Activated CD8-positive, alpha-beta memory T cell treated with anti-CD3 and anti-CD28 coated beads, Interleukin-2, amount 10 ng/mL, durations not matched to agents 7 days and 5 days (primary cell): ENCODE measurements around the gene GFOD1. TPM values are rescaled to one million over a fixed set of nuclear protein-coding genes. Genes with fewer than 3 reads are reported as not detected.

ENCODE experiments used
- ATAC-seq: fragments of 150-1000 bp; cut with Tn5 transposase; one replicate; pipeline ENCODE4 v1.10.0; 2021; ENCODE audit warnings: moderate library complexity
- CTCF ChIA-PET: fragments of 350-600 bp; sonication (Branson Sonifier 250); formaldehyde crosslinking; loops from one replicate; lab custom pipeline; 2021; ENCODE audit warnings: antibody characterized with exemption; lab: Charles Lee
- DNase-seq: peaks from one replicate; pipeline ENCODE4 v3.0.0-alpha.2; 2020
- H3K27ac Mint-ChIP-seq: one replicate; pipeline ENCODE4 v1.8.0; 2021; ENCODE audit warnings: mild to moderate bottlenecking, mixed read lengths
- H3K27me3 Mint-ChIP-seq: one replicate; pipeline ENCODE4 v1.8.0; 2021; ENCODE audit warnings: mixed read lengths
- H3K36me3 Mint-ChIP-seq: one replicate; pipeline ENCODE4 v1.8.0; 2021; ENCODE audit warnings: mild to moderate bottlenecking, mixed read lengths
- H3K4me1 Mint-ChIP-seq: one replicate; pipeline ENCODE4 v1.8.0; 2021; ENCODE audit warnings: mixed read lengths
- H3K4me3 Mint-ChIP-seq: one replicate; pipeline ENCODE4 v1.8.0; 2021; ENCODE audit warnings: mild to moderate bottlenecking, moderate library complexity, mixed read lengths
- H3K9me3 Mint-ChIP-seq: one replicate; pipeline ENCODE4 v1.8.0; 2022; ENCODE audit warnings: low read depth, mixed read lengths
- total RNA-seq, 2 experiments: library from RNA; stranded (reverse); gene quantifications; one replicate each; pipeline ENCODE4 v1.2.3, GENCODE V29; 2021

The GFOD1 gene
- total RNA-seq, 2 experiments from 2014 or later, result 10.6 to 11.6 TPM

DNA sequence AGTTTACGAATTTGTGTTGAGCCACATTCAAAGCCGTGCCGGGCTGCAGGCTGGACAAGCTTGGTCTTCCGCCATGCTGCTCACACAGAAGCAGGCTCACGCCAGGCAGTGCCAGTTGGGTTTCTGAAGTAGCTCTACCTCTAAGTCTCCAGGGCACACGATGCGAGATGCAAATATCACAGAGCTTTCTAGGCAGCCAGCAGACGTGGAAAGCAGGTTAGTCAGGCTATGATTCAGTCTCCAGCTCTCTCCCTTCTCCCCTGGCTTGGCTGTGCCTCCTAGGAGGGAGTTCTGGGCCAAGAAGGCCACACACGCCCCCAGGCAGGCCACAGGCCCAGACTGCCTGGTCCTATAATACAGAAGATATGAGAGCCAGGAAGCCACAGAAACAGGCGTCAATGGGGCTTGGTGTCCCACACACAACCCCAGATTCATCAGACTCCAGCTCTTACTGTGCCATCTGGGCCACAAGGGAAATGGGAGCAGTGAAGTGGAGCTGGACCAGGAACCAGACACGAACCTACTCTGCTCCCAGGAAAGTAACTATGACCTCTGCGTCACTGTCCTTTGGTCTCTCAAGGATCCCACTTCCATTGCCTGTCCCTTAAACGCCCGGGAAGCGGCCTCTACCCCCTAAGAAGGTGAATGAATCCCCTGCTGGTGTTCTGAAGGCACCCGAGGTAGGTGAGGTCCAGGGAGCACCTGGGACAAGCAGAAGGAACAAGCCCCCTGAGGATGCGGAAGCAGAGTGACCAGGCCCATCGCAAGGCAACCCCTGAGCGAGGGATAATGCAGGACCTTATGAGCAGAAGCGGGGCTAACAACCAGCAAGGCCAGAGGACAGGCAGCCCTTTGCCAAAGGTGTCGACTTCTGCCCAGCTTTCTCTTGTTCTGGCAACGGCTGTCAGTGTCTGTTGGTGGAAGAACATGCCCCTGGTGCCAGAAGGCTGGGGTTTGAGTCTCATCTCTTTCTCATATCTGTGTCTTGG lies 61.2 kb downstream of the GFOD1 start:
- Mint-ChIP-seq H3K4me3 (no peak overlapping the region), H3K27ac (no peak overlapping the region), H3K9me3 (no peaks in the 10 kb centered on the region), H3K27me3 (no peaks in the 10 kb centered on the region), H3K36me3 (peaks cover 2% of the 10 kb centered on the region), H3K4me1 (peaks cover 56% of the 10 kb centered on the region)
- CTCF ChIA-PET, result interaction anchor here (0.8 to 2.5 kb wide), 9 partner anchors 8 to 197 kb away, joined by 3 to 7 read pairs (median 4); partner anchors contain the start of genes NOL7 and SIRT5
- ATAC-seq (no peak), DNase-seq (no peak)

GRCh38 chr6:13425270-13425873 lies 62.0 kb downstream of the GFOD1 start:
- no peaks in the 10 kb centered on the region for H3K9me3 Mint-ChIP-seq
- DNase-seq (no peak), ATAC-seq (no peak)
- H3K27me3 Mint-ChIP-seq, result no peaks in the 10 kb centered on the region
- CTCF ChIA-PET, result interaction anchor here (0.8 to 2.5 kb wide), 9 partner anchors 11 to 196 kb away, joined by 3 to 7 read pairs (median 3); partner anchors contain the start of genes NOL7 and SIRT5
- no peak overlapping the region for H3K27ac Mint-ChIP-seq
- peaks cover 47% of the 10 kb centered on the region for H3K4me1 Mint-ChIP-seq
- peaks cover 2% of the 10 kb centered on the region for H3K36me3 Mint-ChIP-seq
- no peak overlapping the region for H3K4me3 Mint-ChIP-seq

- Mint-ChIP-seq H3K4me3 (no peak overlapping the region), H3K27ac (no peak overlapping the region), H3K36me3 (peaks cover 2% of the 10 kb centered on the region), H3K9me3 (no peaks in the 10 kb centered on the region), H3K4me1 (peaks cover 33% of the 10 kb centered on the region), H3K27me3 (no peaks in the 10 kb centered on the region)
- ATAC-seq (no peak), DNase-seq (no peak)
- CTCF ChIA-PET, result interaction anchor here (1.4 to 1.5 kb wide), 2 partner anchors 8 to 151 kb away, joined by 4 to 6 read pairs; partner anchors contain the start of gene SIRT5
Measured at GRCh38 chr6:13423252-13423651, 64.1 kb downstream of the GFOD1 start.

- H3K36me3 Mint-ChIP-seq, result peaks cover 2% of the 10 kb centered on the region
- CTCF ChIA-PET, result interaction anchor here (1.4 to 1.6 kb wide), 3 partner anchors 9 to 152 kb away, joined by 4 to 6 read pairs (median 4); partner anchors contain the start of gene SIRT5
- H3K4me3 Mint-ChIP-seq, result no peak overlapping the region
- H3K27me3 Mint-ChIP-seq, result no peaks in the 10 kb centered on the region
- peaks cover 28% of the 10 kb centered on the region for H3K4me1 Mint-ChIP-seq
- ATAC-seq (no peak), DNase-seq (no peak)
- H3K27ac Mint-ChIP-seq, result no peak overlapping the region
- H3K9me3 Mint-ChIP-seq, result no peaks in the 10 kb centered on the region
Measured at GRCh38 chr6:13422681-13423221, 64.6 kb downstream of the GFOD1 start.

GRCh38 chr6:13421425-13422059 lies 65.9 kb downstream of the GFOD1 start:
- H3K27ac Mint-ChIP-seq, result no peak overlapping the region

DNA sequence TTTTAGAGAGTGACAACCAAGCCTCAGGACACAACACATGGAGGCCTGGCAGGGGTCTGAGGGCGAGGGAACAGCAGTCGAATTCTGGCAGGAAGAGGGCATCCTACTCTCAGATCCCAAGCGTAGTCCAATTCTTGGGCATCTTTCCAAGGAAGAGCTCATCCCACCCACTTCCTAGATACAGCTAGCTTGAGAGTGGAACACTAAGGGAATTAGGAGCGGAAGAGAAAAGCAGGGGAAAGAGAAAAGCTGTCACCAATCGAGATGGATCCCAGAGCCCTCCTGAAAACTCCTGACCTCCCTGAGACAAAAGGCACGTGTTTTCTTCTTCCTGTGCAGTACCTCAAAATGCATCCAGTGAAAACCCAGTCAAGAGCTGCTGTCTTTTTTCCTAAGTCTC lies 67.1 kb downstream of the GFOD1 start:
- Mint-ChIP-seq H3K27ac (no peak overlapping the region), H3K27me3 (no peaks in the 10 kb centered on the region), H3K4me1 (peaks cover 5% of the 10 kb centered on the region), H3K9me3 (no peaks in the 10 kb centered on the region), H3K4me3 (no peak overlapping the region), H3K36me3 (peaks cover 10% of the 10 kb centered on the region)
- DNase-seq (no peak), ATAC-seq (no peak)
- CTCF ChIA-PET, result interaction anchor here (1.8 kb wide), 1 partner anchor 9 kb away, joined by 4 read pairs; no protein-coding TSS in a partner anchor

More at GRCh38 chr6:13421425-13422059, 65.9 kb downstream of the GFOD1 start:
- Mint-ChIP-seq H3K36me3 (peaks cover 4% of the 10 kb centered on the region), H3K27me3 (no peaks in the 10 kb centered on the region), H3K4me3 (no peak overlapping the region), H3K4me1 (peaks cover 16% of the 10 kb centered on the region), H3K9me3 (no peaks in the 10 kb centered on the region)
- CTCF ChIA-PET, result interaction anchor here (1.4 to 1.8 kb wide), 4 partner anchors 10 to 153 kb away, joined by 4 to 6 read pairs (median 4); partner anchors contain the start of gene SIRT5
- no peak for ATAC-seq
- no peak for DNase-seq

GRCh38 chr6:13419422-13420195 lies 67.8 kb downstream of the GFOD1 start:
- CTCF ChIA-PET, result interaction anchor here (1.1 kb wide), 1 partner anchor 9 kb away, joined by 4 read pairs; no protein-coding TSS in a partner anchor
- no peak overlapping the region for H3K27ac Mint-ChIP-seq
- peaks cover 3% of the 10 kb centered on the region for H3K4me1 Mint-ChIP-seq
- H3K27me3 Mint-ChIP-seq, result no peaks in the 10 kb centered on the region
- DNase-seq, result no peak
- H3K4me3 Mint-ChIP-seq, result no peak overlapping the region
- H3K36me3 Mint-ChIP-seq, result peaks cover 8% of the 10 kb centered on the region
- ATAC-seq, result no peak
- no peaks in the 10 kb centered on the region for H3K9me3 Mint-ChIP-seq

DNA sequence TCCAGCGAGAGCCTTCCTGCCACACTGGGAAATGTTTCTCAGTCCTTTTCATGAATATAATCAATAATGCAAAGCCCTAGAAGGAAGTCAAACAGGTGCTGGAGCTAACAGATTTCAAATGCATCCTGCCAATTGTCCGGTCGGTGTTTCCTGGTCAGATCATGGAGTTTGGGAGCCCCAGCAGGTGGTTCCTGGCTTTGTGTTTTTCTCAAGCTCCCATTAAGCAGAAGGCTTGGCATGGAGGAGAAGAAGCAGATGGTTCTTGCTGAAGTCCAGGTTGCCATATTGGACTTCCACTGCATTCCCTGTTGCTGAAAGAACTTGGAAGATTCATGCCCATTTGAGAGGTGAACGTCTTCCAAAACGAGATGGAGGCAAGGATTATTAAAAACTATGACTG lies 68.6 kb downstream of the GFOD1 start:
- Mint-ChIP-seq H3K9me3 (no peaks in the 10 kb centered on the region), H3K4me3 (no peak overlapping the region), H3K27me3 (no peaks in the 10 kb centered on the region), H3K4me1 (peaks cover 3% of the 10 kb centered on the region), H3K36me3 (peaks cover 8% of the 10 kb centered on the region), H3K27ac (no peak overlapping the region)
- no peak for ATAC-seq
- no peak for DNase-seq
- CTCF ChIA-PET, result interaction anchor here (1.1 kb wide), 1 partner anchor 10 kb away, joined by 4 read pairs; no protein-coding TSS in a partner anchor

DNA sequence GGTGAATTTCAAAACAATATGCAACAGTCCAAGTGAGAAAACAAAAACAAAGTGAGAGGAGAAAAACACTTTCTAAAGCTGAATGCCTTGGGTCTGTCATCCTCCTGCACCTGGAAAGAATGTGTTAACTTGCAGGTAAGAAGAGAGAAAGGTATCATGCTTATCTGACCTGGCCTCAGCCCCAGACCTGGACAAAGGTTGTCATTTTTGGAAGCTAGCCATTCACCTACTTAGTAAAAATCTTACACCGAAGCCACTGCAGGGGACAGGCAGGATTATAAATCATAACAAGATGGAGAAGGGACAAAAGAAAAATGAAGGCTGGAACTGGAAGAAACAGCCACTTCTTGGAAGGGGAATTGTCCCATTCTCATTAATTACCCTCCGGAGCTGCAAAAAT lies 69.4 kb downstream of the GFOD1 start:
- CTCF ChIA-PET, result interaction anchor here (1.3 to 1.5 kb wide), 2 partner anchors 9 to 34 kb away, joined by 3 to 4 read pairs; no protein-coding TSS in a partner anchor
- H3K27ac Mint-ChIP-seq, result no peak overlapping the region
- no peak overlapping the region for H3K4me3 Mint-ChIP-seq

DNA sequence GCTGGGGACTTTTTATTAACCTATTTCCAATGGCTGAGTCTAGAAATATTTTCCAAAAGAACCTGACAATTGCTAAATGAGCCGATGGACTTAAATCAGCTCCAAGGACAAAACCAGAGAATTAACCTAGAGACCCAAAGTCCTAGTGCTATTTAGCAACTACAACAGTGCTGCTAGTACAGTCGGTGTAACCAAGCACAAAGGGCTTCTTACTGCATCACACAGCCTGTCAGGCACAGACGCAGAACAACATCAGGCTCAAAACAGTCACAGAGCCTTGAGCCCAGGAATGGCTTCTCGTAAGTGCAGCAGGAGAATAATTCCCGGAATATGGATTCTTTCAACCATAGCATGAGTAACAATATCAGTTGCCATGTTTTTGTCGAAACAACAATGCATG lies 70.0 kb downstream of the GFOD1 start:
- Mint-ChIP-seq H3K4me1 (peaks cover 3% of the 10 kb centered on the region), H3K36me3 (peaks cover 8% of the 10 kb centered on the region), H3K9me3 (no peaks in the 10 kb centered on the region), H3K27me3 (no peaks in the 10 kb centered on the region), H3K4me3 (no peak overlapping the region), H3K27ac (no peak overlapping the region)
- CTCF ChIA-PET, result interaction anchor here (1.3 to 1.5 kb wide), 2 partner anchors 10 to 34 kb away, joined by 3 to 4 read pairs; no protein-coding TSS in a partner anchor
- DNase-seq (no peak), ATAC-seq (no peak)

More for the DNA sequence above, 69.4 kb downstream of the GFOD1 start:
- DNase-seq (no peak), ATAC-seq (no peak)
- Mint-ChIP-seq H3K36me3 (peaks cover 8% of the 10 kb centered on the region), H3K9me3 (no peaks in the 10 kb centered on the region), H3K4me1 (peaks cover 3% of the 10 kb centered on the region), H3K27me3 (no peaks in the 10 kb centered on the region)

DNA sequence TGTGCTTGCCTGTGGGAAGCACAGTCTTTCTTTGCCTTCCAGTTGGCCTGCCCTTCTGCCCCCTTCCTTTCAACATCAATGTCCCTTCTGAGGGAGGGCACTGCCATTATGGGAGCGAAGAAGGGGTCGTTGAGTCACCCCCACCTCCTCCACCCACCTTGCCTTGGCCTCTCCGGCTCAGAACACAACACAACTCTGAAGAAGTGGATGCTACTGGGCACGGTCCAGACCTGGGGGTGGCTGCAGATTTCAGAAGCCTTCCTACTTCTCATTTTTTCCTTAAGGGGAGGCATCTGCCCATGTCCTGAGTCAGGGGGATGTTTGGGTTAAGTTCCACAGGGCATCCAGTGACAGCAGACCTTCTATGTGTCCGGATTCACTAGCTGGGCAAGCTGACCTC lies 72.1 kb downstream of the GFOD1 start:
- H3K27ac Mint-ChIP-seq, result no peak overlapping the region
- H3K4me3 Mint-ChIP-seq, result no peak overlapping the region
- H3K4me1 Mint-ChIP-seq, result peaks cover 2% of the 10 kb centered on the region
- peaks cover 8% of the 10 kb centered on the region for H3K36me3 Mint-ChIP-seq
- ATAC-seq, result no peak
- CTCF ChIA-PET, result no interaction called here
- H3K9me3 Mint-ChIP-seq, result no peaks in the 10 kb centered on the region
- no peaks in the 10 kb centered on the region for H3K27me3 Mint-ChIP-seq
- DNase-seq, result no peak
